Right renal pelvis (tissue), 4 donors: Measurements from ENCODE around the gene STK32B. TPM values are rescaled to one million over a fixed set of nuclear protein-coding genes. Genes with fewer than 3 reads are reported as not detected.

Experiments used
- DNase-seq, 4 donors: peaks; one replicate each; pipeline ENCODE4 v3.0.0-alpha.2; 2013; ENCODE audit warnings: low read depth in 4 of 4, low spot score in 3 of 4, missing footprints in 1 of 4
- polyA plus RNA-seq, 4 donors: library from polyadenylated mRNA; unstranded; fragments of 120-200 nt; gene quantifications; one replicate each; pipeline ENCODE4 v1.2.1, GENCODE V29; 2013; ENCODE audit not compliant: insufficient read length in 4 of 4

Gene STK32B
- polyA plus RNA-seq, 4 donors: 8.9 to 13.5 (median 9.7) TPM

DNA sequence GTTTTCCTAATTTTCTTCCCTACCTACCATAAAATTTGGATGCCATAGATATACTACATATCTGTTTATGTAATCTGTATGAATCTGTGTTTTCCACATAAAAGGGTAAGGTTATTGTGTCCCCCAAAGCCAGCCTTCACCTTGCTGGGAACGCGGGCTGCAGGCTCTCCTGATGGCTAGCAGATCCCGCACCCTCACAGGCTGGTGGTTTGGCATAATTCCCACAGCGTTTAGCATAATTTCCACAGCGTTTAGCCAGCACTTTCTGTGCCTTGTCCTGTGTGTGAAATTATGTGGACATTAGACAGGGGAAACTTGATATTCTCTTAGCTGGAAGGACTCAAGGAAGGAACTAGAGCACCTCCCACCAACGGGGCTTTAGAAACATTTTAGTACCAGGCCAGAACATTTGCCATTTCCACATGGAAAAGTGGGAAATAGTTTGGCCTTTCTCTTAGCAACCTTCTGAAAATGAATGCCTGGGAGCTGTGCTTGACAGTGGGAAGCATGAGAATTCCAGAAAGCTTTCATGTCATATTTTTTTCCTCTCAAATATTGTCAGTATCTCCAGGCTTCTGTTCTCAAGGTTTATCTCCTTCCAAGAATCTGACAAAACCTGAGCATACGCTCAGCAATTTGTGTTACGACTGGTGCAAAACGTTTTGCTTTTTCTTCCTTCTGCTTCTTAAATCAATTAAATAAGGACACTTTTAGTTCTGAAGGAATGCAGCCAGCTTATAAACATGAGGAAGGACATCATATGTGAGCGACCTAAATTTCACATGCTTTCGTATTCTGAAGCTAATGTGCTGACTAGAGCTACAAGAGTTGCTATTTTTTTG, 67.9 kb downstream of the STK32B start:
- DNase-seq: peak in 2 of 4 donors; percentile 12 to 23

DNA sequence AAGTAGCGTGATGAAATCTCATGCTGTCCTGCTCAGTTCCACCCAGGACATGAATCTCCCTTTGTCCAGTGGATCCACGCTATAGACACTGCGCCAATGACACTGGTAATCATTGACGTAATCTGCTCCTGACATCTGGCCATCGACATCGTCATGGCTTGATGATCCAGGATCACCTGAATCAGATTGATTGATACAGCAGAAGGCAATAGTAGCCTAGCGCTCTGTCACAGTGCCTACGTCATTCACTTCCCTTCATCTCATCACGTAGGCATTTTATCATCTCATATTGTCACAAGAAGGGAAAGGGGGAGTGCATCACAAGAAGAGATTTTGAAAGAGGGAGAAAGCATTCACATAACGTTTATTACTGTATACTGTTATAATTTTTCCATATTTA, 68.8 kb downstream of the STK32B start:
- DNase-seq: no peak

DNA sequence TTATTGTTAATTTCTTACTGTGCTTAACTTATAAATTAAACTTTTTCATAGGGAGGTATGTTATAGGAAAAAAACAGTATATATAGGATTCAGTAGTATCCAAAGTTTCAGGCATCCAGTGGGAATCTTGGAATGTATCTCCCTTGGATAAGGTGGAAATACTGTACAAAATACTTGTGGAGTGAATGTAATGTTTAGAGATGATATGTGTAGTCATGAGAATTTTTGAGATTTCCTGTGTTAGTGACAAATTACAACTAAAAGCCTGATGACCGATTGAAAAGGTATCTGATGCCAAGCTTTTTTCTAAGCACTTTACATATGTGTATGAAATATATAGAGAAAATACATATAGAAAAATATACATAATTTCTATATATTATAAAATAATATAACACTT, 69.2 kb downstream of the STK32B start:
- DNase-seq: no peak

DNA sequence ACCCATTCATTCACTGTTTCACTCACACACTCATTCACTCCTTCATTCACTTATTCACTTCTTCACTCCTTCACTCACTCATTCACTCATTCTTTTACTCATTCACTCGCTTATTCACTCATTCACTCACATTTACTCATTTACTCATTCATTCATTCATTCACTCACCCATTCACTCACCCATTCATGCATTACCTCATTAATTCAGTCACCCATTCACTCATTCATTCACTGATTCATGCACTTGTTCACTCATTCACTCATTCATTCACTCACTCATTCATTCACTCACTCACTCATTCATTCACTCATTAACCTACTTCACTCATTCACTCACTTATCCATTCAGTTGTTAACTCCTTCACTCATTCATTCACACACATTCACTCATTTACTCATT, 70.8 kb downstream of the STK32B start:
- DNase-seq: no peak

DNA sequence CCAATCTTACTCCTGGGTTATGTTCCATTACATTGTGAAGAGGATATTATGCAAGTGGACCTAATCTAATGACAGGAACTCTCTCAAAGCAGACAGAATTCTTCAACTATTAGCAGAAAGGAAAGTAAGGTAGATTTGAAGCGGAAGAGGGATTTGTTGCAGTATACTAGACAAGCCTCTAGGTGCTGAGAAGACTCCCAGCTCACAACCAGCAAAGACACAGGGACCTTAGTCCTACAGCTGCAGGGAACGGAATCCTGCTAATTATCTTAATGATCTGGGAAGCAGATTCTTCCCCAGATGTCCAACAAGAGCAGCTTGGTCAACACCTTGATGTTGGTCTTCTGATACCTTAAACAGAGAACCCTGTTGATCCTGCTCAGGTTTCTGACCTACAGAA, 73.6 kb downstream of the STK32B start:
- no peak for DNase-seq

DNA sequence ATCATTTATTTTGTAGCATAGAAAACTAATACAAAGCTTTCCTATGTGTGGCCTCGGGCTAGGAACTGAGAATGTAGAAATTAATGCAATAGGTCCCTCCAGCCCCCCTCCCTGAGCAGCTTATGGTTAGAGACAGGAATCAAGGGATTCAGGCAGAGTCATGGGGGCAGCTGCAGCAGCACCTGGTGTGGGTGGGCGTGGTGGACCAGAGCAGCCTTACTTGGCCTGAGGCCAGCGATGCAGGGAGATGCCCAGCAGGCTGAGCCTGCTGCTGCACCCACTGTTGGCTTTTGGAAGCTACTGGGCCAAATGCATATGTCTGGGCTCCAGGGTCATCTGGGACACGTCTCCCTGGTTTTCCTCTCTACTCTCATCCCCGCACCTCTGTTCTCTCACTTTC, 74.0 kb downstream of the STK32B start:
- DNase-seq: no peak

DNA sequence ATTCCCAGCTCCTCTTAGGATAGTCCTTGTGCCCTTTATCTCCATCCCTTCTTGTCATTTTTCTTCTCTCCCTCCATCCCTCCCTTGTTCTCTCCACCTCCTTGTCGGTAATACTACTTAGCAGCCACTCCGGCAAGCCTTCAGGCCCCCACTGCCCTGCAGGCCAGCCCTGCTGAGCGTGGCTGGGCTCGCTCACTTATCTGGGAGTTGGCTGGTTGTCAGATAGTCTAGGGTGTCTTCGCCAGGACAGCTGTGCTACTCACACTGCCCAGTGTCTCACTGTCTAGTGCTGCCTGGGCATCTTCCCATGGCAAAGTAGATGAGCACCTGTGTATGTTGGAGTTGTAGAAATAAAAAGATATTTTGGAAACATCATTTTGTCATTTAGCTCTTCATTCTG, 75.0 kb downstream of the STK32B start:
- DNase-seq: no peak

DNA sequence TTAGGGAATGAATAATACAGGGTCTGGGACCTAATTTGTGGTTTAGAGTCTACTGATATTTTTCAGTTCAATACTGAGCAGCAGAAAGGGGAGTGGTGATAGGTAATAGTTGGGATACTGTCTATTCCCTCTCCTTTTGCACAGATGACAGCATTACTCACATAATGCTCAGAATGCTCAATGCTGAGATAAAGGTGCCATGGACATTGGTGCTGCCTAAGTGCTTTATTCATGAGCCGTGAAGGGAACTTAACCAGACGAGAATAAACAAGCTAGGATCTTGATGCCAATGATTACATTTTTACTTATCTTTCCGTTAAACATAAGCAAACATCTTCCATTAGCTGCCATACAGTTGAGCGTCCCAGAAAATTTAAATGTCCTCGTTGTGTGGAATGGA, 75.6 kb downstream of the STK32B start:
- DNase-seq: no peak

DNA sequence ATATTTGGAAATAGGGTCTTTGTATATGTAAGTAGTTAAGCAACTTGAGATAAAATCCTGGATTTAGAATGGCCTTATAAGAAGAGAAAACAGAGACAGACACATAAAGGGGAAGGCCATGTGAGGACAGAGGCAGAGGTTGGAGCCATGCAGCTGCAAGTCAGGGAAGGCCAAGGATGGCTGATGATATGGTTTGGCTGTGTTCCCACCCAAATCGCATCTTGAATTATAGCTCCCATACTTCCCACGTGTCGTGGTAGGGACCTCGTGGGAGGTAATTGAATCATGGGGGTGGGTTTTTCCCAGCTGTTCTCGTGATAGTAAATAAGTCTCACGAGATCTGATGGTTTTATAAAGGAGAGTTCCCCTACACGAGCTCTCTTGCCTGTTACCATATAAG, 76.3 kb downstream of the STK32B start:
- DNase-seq: no peak

DNA sequence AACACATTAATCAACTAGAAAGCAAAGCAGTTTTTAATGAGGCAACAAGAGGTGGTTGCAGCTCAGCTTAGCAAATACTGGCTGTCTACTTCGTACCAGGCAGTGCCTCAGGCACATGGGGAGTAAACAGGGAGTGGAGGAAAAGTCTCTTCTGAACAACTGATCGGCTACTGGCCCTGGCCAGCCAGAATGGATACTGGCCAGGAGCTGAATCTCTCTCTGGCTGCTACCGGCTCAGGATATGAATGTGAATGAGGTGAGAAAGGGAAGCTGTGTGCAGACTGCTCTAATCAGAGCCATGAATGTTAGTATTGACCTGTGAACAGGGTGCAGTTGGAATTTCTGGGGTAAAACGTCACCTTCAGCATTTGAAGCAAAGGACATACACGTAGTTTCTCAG, 77.3 kb downstream of the STK32B start:
- DNase-seq: no peak

DNA sequence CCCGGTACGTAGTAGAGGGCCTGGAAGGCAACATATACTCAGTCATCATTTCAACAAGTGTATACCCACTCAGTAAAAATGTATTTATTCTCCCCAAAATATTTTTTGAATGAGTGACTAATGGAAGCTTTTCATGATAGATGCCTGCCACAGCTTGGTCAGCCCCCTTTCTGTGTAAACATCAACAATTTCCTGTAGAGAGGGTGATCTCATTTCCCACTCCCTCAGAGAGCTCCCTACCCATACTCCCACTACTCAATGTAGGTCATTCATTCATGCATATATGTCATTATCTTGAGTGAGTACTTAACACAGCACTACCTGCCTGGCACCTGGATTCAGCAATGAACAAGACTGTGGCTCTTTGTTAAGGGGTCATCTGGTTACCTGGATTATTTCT, 81.9 kb downstream of the STK32B start:
- no peak for DNase-seq

DNA sequence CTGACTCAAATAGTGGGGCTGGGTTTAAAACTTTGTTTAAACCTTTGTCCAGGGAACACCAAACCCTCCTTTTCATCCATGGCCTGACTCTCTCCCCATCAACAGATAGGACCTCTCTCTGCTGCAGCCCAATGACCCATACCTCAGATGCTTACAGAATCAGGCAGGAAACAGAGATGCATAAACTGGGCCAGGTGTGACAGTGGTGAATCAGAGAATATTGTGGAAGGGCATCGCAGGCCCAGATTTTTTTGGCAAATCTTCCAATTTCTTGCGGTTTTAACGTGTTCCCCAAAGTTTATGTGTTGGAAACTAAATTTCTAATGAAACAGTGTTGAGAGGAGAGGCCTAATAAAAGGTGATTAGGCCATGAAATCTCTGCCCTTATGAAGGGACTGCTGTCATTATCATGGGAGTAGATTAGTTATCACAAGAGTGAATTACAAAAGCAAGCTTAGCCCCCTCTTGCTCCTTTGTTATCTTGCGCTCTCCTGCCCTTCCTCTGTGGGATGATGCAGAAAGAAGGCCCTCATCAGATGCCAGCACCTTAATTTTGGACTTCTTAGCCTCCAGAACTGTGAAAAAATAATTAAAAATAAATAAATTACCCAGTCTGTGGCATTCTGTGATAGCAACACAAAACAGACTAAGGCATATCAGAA, 82.8 kb downstream of the STK32B start:
- DNase-seq: no peak

DNA sequence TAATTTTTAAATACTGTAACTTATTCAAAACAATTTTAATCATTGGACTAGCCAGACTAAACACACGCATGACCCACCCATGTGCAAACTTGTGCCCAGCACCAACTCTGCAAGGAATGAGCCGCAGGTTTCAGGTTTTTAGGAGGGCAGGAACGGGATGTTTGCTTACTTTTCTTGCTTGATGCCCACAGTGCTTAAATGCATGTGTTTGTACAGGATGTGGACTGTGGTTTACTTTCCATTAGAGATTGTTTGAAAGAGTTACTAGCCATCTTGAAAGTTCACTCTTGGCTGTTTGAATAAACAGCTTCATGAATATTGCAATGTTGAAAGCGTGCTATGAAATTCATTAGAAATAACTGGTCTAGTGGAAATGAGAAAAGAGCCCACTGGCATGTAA, 83.3 kb downstream of the STK32B start:
- no peak for DNase-seq

DNA sequence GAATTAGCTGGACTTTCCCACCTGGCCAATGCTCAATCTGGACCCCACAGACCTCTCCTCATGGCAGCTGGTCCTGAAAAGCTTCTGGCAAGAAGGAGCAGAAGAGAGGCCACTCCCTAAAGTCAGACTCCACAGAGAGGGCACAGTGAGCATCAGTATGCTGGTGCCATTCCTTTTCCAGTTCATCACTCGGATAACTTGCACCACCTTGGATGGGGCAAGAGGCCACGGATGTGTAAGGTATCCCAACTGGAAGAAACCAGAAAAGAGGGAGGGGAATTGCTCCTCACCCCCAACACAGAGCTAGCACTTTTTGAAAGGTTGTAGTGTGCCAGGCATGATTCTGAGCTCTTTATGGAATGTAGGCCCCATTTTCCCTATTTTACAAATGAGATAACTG, 85.9 kb downstream of the STK32B start:
- DNase-seq: no peak

DNA sequence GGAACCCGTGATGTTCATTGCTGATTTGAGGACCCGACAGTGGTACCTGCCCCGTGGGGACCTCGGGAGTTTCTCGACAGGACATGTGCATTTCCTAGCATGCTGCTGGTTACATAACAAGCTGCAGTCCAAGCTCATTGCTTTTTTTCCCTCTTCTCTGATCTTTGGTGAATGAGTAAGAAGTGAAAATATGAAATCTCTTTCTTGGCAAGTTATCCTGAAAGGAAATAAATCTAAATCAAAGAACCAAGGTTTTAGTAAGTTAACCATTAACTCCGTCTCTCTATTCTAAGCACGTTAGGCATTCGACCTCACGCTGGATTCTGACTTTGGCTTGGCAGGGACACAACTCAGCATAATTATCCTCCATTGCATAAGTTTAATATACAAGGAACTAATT, 86.6 kb downstream of the STK32B start:
- peak in 2 of 4 donors; percentile 8 to 28 for DNase-seq

DNA sequence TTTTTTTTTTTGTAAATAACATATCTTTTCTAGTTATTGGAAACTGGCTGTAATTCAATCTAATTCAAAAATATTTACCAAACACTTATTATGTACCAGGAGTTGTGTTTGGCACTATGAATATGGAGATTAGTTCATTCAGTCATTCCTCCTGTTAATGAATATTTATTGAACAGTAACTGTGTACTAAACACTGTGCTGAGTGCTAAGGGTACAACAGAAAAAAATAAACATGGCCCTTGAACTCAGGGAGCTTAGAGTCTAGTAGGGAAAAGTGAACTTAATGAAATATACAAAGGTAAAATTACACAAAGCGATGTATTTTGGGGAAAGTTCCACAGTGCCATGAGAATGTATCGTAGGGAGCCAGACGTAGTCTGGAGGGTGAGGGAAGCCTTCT, 87.1 kb downstream of the STK32B start:
- no peak for DNase-seq

DNA sequence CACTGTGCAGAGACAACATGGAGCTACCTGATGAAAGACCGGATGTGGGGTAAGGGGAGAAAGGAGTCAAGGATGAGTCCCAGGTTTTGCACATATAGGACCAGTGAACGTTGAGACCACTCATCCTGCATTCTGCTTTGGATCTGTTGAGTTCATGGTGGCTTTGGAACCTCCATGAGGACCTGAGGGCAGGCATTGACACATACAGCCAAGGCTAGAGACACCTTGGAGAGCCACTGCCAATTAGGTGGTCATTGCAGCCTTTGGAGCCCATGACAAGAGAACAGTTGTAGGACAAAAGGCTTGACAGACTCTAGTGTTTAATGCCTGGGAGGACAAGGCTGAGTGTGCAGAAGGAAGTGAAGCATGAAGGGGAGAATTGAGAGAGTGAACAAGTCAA, 87.9 kb downstream of the STK32B start:
- DNase-seq: no peak

DNA sequence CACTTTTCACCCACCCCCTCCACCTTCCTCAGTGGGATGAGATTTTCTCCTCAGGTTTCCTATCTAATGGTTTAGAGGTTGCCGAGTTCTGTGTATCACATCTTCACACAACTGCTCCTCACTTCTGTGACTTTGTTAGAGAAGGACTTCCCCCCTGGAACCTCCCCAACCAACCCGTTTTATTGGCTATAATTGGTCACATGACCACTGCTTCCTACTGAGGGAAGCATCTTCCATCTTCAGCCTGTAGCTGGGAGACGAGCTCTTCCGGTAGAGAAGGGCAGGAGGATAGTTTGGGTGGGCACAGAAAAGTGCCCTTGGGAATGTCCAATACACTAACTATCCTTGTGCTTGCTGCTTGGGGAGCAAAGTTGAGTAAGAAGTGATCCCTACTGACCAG, 90.5 kb downstream of the STK32B start:
- no peak for DNase-seq

DNA sequence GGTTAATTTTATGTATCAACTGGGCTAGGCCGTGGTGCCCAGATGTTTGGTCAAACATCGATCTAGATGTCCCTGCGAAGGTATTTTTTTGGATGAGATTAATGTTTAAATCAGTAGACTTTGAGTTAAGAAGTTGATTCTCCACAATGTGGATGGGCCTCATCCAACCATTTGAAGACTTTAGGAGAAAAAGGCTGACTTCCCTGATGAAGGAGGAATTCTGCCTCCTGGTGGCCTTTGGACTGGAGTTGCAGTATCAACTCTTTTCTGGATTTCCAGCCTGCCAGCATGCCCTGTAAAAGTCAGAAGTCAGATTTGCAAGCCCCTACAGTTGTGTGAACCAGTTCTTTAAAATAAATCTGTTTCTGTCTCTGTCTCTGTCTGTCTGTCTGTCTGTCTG, 91.4 kb downstream of the STK32B start:
- peak in 1 of 4 donors; percentile 29 for DNase-seq

DNA sequence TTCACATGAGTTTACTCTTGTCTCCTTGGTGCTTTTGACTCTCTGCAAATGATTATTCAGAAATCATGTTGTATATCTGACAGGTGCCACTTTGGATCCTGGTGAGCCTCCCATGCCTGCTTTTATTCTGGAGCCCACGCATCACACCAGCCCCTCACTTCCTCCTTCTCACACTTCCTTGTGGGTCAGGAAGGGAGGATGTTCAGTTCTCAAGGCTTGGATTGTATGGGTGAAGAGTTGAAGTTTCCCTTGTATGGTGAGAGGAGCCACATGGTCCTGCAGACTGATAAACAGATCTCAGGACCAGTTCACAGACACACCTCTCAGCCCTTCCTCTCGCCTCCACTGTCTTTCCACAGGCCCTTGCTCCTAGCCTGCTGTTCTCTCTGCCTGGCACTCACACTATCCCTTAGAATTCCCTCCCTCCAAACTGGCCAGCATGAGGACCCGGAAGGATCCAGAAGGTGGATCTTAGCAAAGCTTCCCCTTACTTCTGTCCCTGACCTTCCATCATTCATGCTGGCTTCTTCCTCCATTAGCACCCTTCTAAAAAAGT, 92.1 kb downstream of the STK32B start:
- DNase-seq: no peak

DNA sequence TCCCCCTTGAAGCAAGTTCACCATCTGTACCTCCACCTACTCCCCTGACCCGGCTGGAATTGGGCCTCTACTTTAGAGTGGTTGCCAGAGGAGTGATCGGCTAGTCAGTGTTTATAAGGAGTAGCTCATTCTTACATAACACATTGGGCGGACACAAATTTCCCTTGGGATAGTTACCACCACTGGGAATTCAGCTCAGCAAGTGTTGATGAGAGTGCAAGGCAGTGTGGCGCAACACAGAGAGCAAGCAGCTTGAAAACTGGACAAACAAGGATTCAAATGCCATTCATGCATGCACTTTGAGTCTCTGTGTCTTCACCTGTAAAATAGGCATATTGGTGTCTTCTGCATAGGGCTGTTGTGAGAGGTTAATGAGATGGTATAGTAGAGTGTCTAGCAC, 92.7 kb downstream of the STK32B start:
- DNase-seq: no peak

DNA sequence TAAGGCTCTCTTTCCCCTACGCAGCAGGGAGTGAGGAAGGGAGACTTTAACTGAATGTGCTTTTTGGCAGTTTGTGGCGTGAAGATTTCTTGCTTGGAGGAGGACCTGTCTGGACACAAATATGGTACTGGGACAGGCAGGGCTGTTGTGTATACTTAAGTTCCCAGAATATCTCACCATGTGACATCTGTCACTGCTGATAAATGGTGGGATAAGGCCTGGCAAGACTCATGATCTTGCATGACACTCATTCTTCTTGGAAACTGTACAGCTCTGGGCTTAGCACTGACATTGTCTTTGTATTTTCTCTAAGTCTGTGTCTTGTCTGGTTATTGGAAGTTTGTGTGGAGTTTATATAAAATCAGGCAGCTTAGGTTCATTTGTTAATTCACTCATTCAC, 93.1 kb downstream of the STK32B start:
- no peak for DNase-seq
